ENCODE results near the gene GLTP. TPM values are rescaled to one million over a fixed set of nuclear protein-coding genes. Genes with fewer than 3 reads are reported as not detected.

The GLTP gene
- total RNA-seq, 1 experiment from 2014 or later = 15.5 TPM

GRCh38 chr12:109876406-109876805 is 3.9 kb downstream of the GLTP start:
- H2BK12ac ChIP-seq (ENCODE audit: insufficient read length, low read depth, low read length) = no peak overlapping the region
- H4K5ac ChIP-seq (ENCODE audit: insufficient read length, low read depth, low read length) = no peak overlapping the region
- Mint-ChIP-seq H3K36me3 (ENCODE audit: insufficient read depth in 1 of 3, low read depth in 3 of 3) (no peaks in the 10 kb centered on the region; a peak in 2 of 7 replicates), H3K27ac (no peak overlapping the region), H3K9me3 (no peaks in the 10 kb centered on the region; a peak in 1 of 5 replicates), H3K4me1 (peaks cover 34% of the 10 kb centered on the region in 2 experiments), H3K4me3 (no peak overlapping the region), H3K27me3 (ENCODE audit: low read depth) (peaks cover 4% of the 10 kb centered on the region)
- no peak overlapping the region for H2BK20ac ChIP-seq (ENCODE audit: low read depth, low read length, poor library complexity, severe bottlenecking)
- peaks cover 2% of the 10 kb centered on the region for H3K79me1 ChIP-seq (ENCODE audit: insufficient read depth, low read depth, low read length, poor library complexity, severe bottlenecking)
- no peaks in the 10 kb centered on the region for H3K9me3 ChIP-seq (ENCODE audit: control insufficient read depth, low read depth, low read length)
- H3K23ac ChIP-seq (ENCODE audit: insufficient read length, low read depth, low read length) = no peak overlapping the region
- H3K4me1 ChIP-seq (ENCODE audit: insufficient read depth, low read length) = peaks cover 5% of the 10 kb centered on the region
- no peak overlapping the region for H4K8ac ChIP-seq (replicated peaks; ENCODE audit: insufficient read length, low read depth, low read length)
- no peak overlapping the region for H3K4ac ChIP-seq (ENCODE audit: low read depth, low read length)
- no peak overlapping the region for H2BK5ac ChIP-seq (ENCODE audit: insufficient read length, low read length)
- no peak overlapping the region for H2AFZ ChIP-seq (ENCODE audit: low read length)
- peaks cover 11% of the 10 kb centered on the region for H3K23me2 ChIP-seq (ENCODE audit: insufficient read length, low read depth, low read length, poor library complexity, severe bottlenecking)
- H3K27ac ChIP-seq (ENCODE audit: insufficient read length, low read depth, low read length) = no peak overlapping the region
- H3K56ac ChIP-seq (ENCODE audit: insufficient read length, low read depth, low read length) = no peak overlapping the region
- H2BK15ac ChIP-seq (ENCODE audit: low read depth, low read length) = no peak overlapping the region
- H3K4me2 ChIP-seq (ENCODE audit: insufficient read depth, insufficient read length, low read length) = no peak overlapping the region
- H2BK120ac ChIP-seq (ENCODE audit: low read depth, low read length, poor library complexity, severe bottlenecking) = no peak overlapping the region
- no peaks in the 10 kb centered on the region for H4K20me1 ChIP-seq (ENCODE audit: control insufficient read depth, insufficient read depth, insufficient read length)
- H4K91ac ChIP-seq (ENCODE audit: insufficient read length, low read depth, low read length) = no peak overlapping the region
- no peak for TF ChIP-seq CTCF (conservative IDR thresholded peaks at IDR 0.05)
- no peak overlapping the region for H3K18ac ChIP-seq (ENCODE audit: insufficient read length, low read depth, low read length)
- H3K27me3 ChIP-seq (ENCODE audit: insufficient read depth, low read length) = no peaks in the 10 kb centered on the region
- H3K14ac ChIP-seq (ENCODE audit: insufficient read depth, low read length) = no peak overlapping the region
- H2AK5ac ChIP-seq (ENCODE audit: insufficient read length, low read length) = no peak overlapping the region
- no peak overlapping the region for H3K9ac ChIP-seq (ENCODE audit: extremely low read depth, insufficient read length, low read length)
- no peak for DNase-seq
- no peak overlapping the region for H3T11ph ChIP-seq (ENCODE audit: low read length)
- H3K79me2 ChIP-seq (ENCODE audit: insufficient read depth, low read length) = peaks cover 8% of the 10 kb centered on the region; the same call in 1 of the 2 replicates

Data from H9 (cell line).